Neural cell (in vitro differentiated cells): ENCODE measurements around the gene LRRC55. TPM values are rescaled to one million over a fixed set of nuclear protein-coding genes. Genes with fewer than 3 reads are reported as not detected.

Source experiments
- H2AFZ ChIP-seq: fragments of 200-600, 300-800 bp; sonication (generic), shearing (Covaris generic); 2 replicates; pipeline ENCODE4 v1.6.0; 2014; ENCODE audit warnings: low read depth, mild to moderate bottlenecking, antibody characterized with exemption, low read length, moderate library complexity
- H3F3A ChIP-seq: fragments of 200-600 bp; shearing (Covaris generic); 2 replicates; pipeline ENCODE4 v1.6.1; 2016; ENCODE audit warnings: mild to moderate bottlenecking, moderate library complexity, mixed read lengths, antibody characterized with exemption, low read length; ENCODE audit not compliant: insufficient read depth, poor library complexity, severe bottlenecking
- H3K27ac ChIP-seq: fragments of 200-600, 300-800 bp; sonication (generic), shearing (Covaris generic); 2 replicates; pipeline ENCODE4 v1.5.1; 2014; ENCODE audit warnings: mild to moderate bottlenecking, low read length, moderate library complexity
- H3K27me3 ChIP-seq: fragments of 300-800, 200-600 bp; sonication (generic), shearing (Covaris generic); 2 replicates; pipeline ENCODE4 v1.6.0; 2014; ENCODE audit warnings: mild to moderate bottlenecking, low read depth, low read length, moderate library complexity; ENCODE audit not compliant: insufficient read depth
- H3K36me3 ChIP-seq: fragments of 300-800, 200-600 bp; sonication (generic), shearing (Covaris generic); 2 replicates; pipeline ENCODE4 v1.5.1; 2014; ENCODE audit warnings: mild to moderate bottlenecking, antibody characterized with exemption, low read length, moderate library complexity; ENCODE audit not compliant: insufficient read depth
- H3K4me2 ChIP-seq: fragments of 300-800, 200-600 bp; sonication (generic), shearing (Covaris generic); 2 replicates; pipeline ENCODE4 v1.6.0; 2014; ENCODE audit warnings: mild to moderate bottlenecking, low read length
- H3K4me3 ChIP-seq: fragments of 300-800, 200-600 bp; sonication (generic), shearing (Covaris generic); 2 replicates; pipeline ENCODE4 v1.5.1; 2014; ENCODE audit warnings: mild to moderate bottlenecking, low read length, moderate library complexity
- H3K79me2 ChIP-seq: fragments of 200-600 bp; shearing (Covaris generic); replicated peaks from 2 replicates; pipeline ENCODE4 v1.6.0; 2014; ENCODE audit warnings: mild to moderate bottlenecking, low read length, moderate library complexity; ENCODE audit not compliant: insufficient read depth
- H3K9ac ChIP-seq: fragments of 300-800, 200-600 bp; sonication (generic), shearing (Covaris generic); 2 replicates; pipeline ENCODE4 v1.6.1; 2016; ENCODE audit warnings: mild to moderate bottlenecking, low read length, mixed read lengths
- H3K9me2 ChIP-seq: fragments of 200-600 bp; shearing (Covaris generic); 2 replicates; pipeline ENCODE4 v1.6.1; 2016; ENCODE audit warnings: mild to moderate bottlenecking, low read length, mixed read lengths; ENCODE audit not compliant: insufficient read depth
- H3K9me3 ChIP-seq: fragments of 200-600, 300-800 bp; sonication (generic), shearing (Covaris generic); 2 replicates; pipeline ENCODE4 v1.6.1; 2016; ENCODE audit warnings: mild to moderate bottlenecking, mixed run types, low read length, moderate library complexity, mixed read lengths
- H4K20me1 ChIP-seq: fragments of 200-600 bp; shearing (Covaris generic); 2 replicates; pipeline ENCODE4 v1.6.1; 2016; ENCODE audit warnings: mild to moderate bottlenecking, mixed run types; ENCODE audit not compliant: insufficient read depth
- EP300 ChIP-seq: fragments of 450-650 bp; conservative IDR thresholded peaks from 2 replicates; pipeline ENCODE4 v1.6.1; 2014; ENCODE audit warnings: antibody characterized with exemption, mild to moderate bottlenecking, moderate library complexity; ENCODE audit not compliant: poor library complexity, severe bottlenecking
- EZH2 ChIP-seq: fragments of 200-600, 300-800 bp; shearing (Covaris generic), sonication (generic); IDR thresholded peaks from 2 replicates; pipeline ENCODE4 v1.6.1; 2014; ENCODE audit warnings: antibody characterized with exemption, low read length, borderline replicate concordance, mild to moderate bottlenecking; ENCODE audit not compliant: insufficient read depth, poor library complexity, severe bottlenecking
- MXI1 ChIP-seq: fragments of 450-650 bp; conservative IDR thresholded peaks from 2 replicates; pipeline ENCODE4 v1.6.1; 2014; ENCODE audit warnings: antibody characterized with exemption, mild to moderate bottlenecking; ENCODE audit not compliant: poor library complexity, severe bottlenecking
- POLR2AphosphoS5 ChIP-seq: IDR thresholded peaks from 2 replicates; pipeline ENCODE4 v1.6.1; 2012
- RAD21 ChIP-seq: fragments of 450-650 bp; conservative IDR thresholded peaks from 2 replicates; pipeline ENCODE4 v1.6.1; 2014; ENCODE audit warnings: antibody characterized with exemption, mild to moderate bottlenecking, moderate library complexity
- SMC3 ChIP-seq: fragments of 450-650 bp; conservative IDR thresholded peaks from 2 replicates; pipeline ENCODE4 v1.6.1; 2014; ENCODE audit warnings: antibody characterized with exemption, mild to moderate bottlenecking, moderate library complexity; ENCODE audit not compliant: poor library complexity
- TAF1 ChIP-seq: IDR thresholded peaks from 2 replicates; pipeline ENCODE4 v1.6.1; 2012; ENCODE audit warnings: low read depth
- polyA plus RNA-seq: library from polyadenylated mRNA; depleted of rRNA; stranded (reverse); fragments of >200 nt; gene quantifications from 2 replicates; pipeline ENCODE4 v1.2.3, GENCODE V29; 2014
- TF ChIP-seq, protein P1 (sequence below): IDR thresholded peaks from 2 replicates; pipeline ENCODE4 v1.6.1; 2012; ENCODE audit warnings: borderline replicate concordance
- TF ChIP-seq, protein P2 (sequence below): fragments of 450-650 bp; IDR thresholded peaks from 2 replicates; pipeline ENCODE4 v1.5.1; 2014; ENCODE audit warnings: antibody characterized with exemption, mild to moderate bottlenecking, moderate library complexity; ENCODE audit not compliant: poor library complexity, severe bottlenecking

Gene LRRC55
- polyA plus RNA-seq, 1 donor from 2014 or later = 2.8 TPM

DNA sequence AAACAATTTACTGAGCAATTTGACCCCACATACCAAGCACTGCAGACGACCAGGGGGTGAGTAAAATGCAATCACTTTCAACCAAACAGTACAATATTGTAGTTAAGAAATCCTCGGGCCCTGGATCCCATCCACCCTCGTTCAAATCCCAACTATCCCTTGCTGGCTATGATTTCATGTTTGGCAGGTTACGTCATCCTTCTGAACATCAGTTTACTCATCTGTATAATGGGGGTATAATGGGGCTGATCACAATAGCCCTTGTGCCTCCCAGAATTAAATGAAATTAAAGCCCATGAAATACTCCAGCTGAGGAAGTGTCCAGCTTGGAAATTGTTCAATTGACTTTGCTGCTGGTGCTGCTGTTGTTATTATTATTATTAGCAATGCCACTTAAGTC, 34.7 kb downstream of the LRRC55 start:
- H3K9me3 ChIP-seq = no peaks in the 10 kb centered on the region
- H3K27me3 ChIP-seq = no peaks in the 10 kb centered on the region
- H3F3A ChIP-seq = no peaks in the 10 kb centered on the region
- H3K27ac ChIP-seq = no peak overlapping the region
- H3K79me2 ChIP-seq = no peaks in the 10 kb centered on the region
- H3K9ac ChIP-seq = no peak overlapping the region
- no peak for TF ChIP-seq EP300
- TF ChIP-seq POLR2AphosphoS5 = no peak
- TF ChIP-seq TAF1 = no peak
- TF ChIP-seq RAD21 = no peak
- TF ChIP-seq EZH2 = no peak
- no peak for TF ChIP-seq MXI1
- TF ChIP-seq SMC3 = no peak
- TF ChIP-seq, protein P1, sequence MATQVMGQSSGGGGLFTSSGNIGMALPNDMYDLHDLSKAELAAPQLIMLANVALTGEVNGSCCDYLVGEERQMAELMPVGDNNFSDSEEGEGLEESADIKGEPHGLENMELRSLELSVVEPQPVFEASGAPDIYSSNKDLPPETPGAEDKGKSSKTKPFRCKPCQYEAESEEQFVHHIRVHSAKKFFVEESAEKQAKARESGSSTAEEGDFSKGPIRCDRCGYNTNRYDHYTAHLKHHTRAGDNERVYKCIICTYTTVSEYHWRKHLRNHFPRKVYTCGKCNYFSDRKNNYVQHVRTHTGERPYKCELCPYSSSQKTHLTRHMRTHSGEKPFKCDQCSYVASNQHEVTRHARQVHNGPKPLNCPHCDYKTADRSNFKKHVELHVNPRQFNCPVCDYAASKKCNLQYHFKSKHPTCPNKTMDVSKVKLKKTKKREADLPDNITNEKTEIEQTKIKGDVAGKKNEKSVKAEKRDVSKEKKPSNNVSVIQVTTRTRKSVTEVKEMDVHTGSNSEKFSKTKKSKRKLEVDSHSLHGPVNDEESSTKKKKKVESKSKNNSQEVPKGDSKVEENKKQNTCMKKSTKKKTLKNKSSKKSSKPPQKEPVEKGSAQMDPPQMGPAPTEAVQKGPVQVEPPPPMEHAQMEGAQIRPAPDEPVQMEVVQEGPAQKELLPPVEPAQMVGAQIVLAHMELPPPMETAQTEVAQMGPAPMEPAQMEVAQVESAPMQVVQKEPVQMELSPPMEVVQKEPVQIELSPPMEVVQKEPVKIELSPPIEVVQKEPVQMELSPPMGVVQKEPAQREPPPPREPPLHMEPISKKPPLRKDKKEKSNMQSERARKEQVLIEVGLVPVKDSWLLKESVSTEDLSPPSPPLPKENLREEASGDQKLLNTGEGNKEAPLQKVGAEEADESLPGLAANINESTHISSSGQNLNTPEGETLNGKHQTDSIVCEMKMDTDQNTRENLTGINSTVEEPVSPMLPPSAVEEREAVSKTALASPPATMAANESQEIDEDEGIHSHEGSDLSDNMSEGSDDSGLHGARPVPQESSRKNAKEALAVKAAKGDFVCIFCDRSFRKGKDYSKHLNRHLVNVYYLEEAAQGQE = no peak
- TF ChIP-seq, protein P2, sequence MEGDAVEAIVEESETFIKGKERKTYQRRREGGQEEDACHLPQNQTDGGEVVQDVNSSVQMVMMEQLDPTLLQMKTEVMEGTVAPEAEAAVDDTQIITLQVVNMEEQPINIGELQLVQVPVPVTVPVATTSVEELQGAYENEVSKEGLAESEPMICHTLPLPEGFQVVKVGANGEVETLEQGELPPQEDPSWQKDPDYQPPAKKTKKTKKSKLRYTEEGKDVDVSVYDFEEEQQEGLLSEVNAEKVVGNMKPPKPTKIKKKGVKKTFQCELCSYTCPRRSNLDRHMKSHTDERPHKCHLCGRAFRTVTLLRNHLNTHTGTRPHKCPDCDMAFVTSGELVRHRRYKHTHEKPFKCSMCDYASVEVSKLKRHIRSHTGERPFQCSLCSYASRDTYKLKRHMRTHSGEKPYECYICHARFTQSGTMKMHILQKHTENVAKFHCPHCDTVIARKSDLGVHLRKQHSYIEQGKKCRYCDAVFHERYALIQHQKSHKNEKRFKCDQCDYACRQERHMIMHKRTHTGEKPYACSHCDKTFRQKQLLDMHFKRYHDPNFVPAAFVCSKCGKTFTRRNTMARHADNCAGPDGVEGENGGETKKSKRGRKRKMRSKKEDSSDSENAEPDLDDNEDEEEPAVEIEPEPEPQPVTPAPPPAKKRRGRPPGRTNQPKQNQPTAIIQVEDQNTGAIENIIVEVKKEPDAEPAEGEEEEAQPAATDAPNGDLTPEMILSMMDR = no peak
- no peak overlapping the region for H2AFZ ChIP-seq
- H3K4me3 ChIP-seq = no peak overlapping the region
- H3K4me2 ChIP-seq = no peak overlapping the region
- H3K9me2 ChIP-seq = no peaks in the 10 kb centered on the region
- H3K36me3 ChIP-seq = no peaks in the 10 kb centered on the region
- no peaks in the 10 kb centered on the region for H4K20me1 ChIP-seq

DNA sequence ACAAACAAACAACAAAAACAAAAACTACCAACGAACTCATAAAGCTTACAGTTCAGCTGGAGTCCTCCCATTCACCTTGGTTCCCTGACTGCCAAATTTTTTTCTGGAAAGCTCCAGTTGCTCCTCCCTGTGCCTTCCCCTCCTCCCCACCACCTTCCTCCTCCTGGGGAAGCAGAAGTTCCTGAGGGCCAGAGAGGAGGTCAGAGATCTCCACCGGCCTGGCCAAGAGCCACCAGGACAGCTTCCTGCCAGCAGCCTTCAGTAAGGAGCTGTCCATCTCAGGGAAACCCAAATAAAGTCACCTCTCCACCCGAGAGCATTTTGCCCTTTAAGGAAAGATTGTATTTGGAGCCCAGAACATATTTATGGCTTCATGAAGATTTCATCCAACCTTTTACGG, 35.3 kb downstream of the LRRC55 start:
- H3K9ac ChIP-seq = no peak overlapping the region
- no peaks in the 10 kb centered on the region for H3K27me3 ChIP-seq
- no peaks in the 10 kb centered on the region for H4K20me1 ChIP-seq
- no peaks in the 10 kb centered on the region for H3K79me2 ChIP-seq
- H3K4me2 ChIP-seq = no peak overlapping the region
- no peaks in the 10 kb centered on the region for H3F3A ChIP-seq
- H3K27ac ChIP-seq = no peak overlapping the region
- no peaks in the 10 kb centered on the region for H3K36me3 ChIP-seq
- no peaks in the 10 kb centered on the region for H3K9me2 ChIP-seq
- no peak for TF ChIP-seq EZH2
- TF ChIP-seq, protein P1 = no peak
- no peaks in the 10 kb centered on the region for H3K9me3 ChIP-seq
- no peak overlapping the region for H3K4me3 ChIP-seq
- H2AFZ ChIP-seq = no peak overlapping the region
